Upper lobe of left lung (tissue), 4 donors: ENCODE measurements around the gene LOXL1.

Experiments used
- CTCF ChIP-seq, 6 experiments: fragments of 450-650 bp in 4 of 6; fragments of 200-600 bp in 2 of 6; sonication (generic) in 2 of 6; IDR thresholded peaks; one replicate each; pipeline ENCODE4 v1.5.1; 2016 to 2019; ENCODE audit warnings: antibody characterized with exemption in 6 of 6
- EP300 ChIP-seq, 4 donors: sonication (generic); formaldehyde crosslinking; IDR thresholded peaks; one replicate each; pipeline ENCODE4 v1.5.1; 2017; ENCODE audit warnings: antibody characterized with exemption in 4 of 4, control low read depth in 2 of 4
- POLR2A ChIP-seq, 4 donors: fragments of 450-650 bp; IDR thresholded peaks; one replicate each; pipeline ENCODE4 v1.5.1; 2016 to 2017; ENCODE audit warnings: antibody characterized with exemption in 4 of 4, mild to moderate bottlenecking in 2 of 4

GRCh38 chr15:73947651-73948050, 21.4 kb downstream of the LOXL1 start:
- TF ChIP-seq CTCF (IDR thresholded peaks at IDR 0.05), result no peak
- no peak for TF ChIP-seq EP300 (IDR thresholded peaks at IDR 0.05)
- no peak for TF ChIP-seq POLR2A (IDR thresholded peaks at IDR 0.05)
